HG03064 (cell line): Measurements from ENCODE around the gene USP17L10.
"Not testable (repeated sequence)": the region's sequence is repeated elsewhere in the genome, so short reads cannot be mapped to it uniquely, and the experiment has no call there.

Experiments
- ATAC-seq: cut with Tn5 transposase; IDR thresholded peaks from one replicate; pipeline ENCODE4 v1.9.1; 2021; ENCODE audit warnings: low read depth; ENCODE audit not compliant: unreplicated experiment

USP17L10 gene

GRCh38 chr4:9210357-9210756 is at the start of gene USP17L10:
USP17L10 (plus strand) TSS chr4:9210657; CDS start chr4:9210657, 0 bp downstream.
- not testable (repeated sequence) for ATAC-seq

- ATAC-seq, result not testable (repeated sequence)
Measured at GRCh38 chr4:9165990-9166389, 44.5 kb upstream of the USP17L10 start.

- not testable (repeated sequence) for ATAC-seq
Measured at GRCh38 chr4:9169791-9170459, 40.5 kb upstream of the USP17L10 start, which contains the start of gene FAM90A26. FAM90A26 (plus strand) TSS chr4:9170409; CDS start chr4:9173173, 2,764 bp downstream.

- ATAC-seq, result not testable (repeated sequence)
Measured at GRCh38 chr4:9214701-9215100, 4.2 kb downstream of the USP17L10 start.

- not testable (repeated sequence) for ATAC-seq
Measured at GRCh38 chr4:9215105-9215504, 4.6 kb downstream of the USP17L10 start, which contains the start of gene USP17L11. USP17L11 (plus strand) TSS chr4:9215405; CDS start chr4:9215405, 0 bp downstream.

GRCh38 chr4:9219852-9220251 is 9.4 kb downstream of the USP17L10 start, which contains the start of gene USP17L12:
USP17L12 (plus strand) TSS chr4:9220152; CDS start chr4:9220152, 0 bp downstream.
- not testable (repeated sequence) for ATAC-seq

- not testable (repeated sequence) for ATAC-seq
Measured at GRCh38 chr4:9224596-9224995, 14.1 kb downstream of the USP17L10 start, which contains the start of gene USP17L13. USP17L13 (plus strand) TSS chr4:9224896; CDS start chr4:9224896, 0 bp downstream.

GRCh38 chr4:9230249-9230648 is 19.8 kb downstream of the USP17L10 start:
- ATAC-seq, result not testable (repeated sequence)

GRCh38 chr4:9234085-9234484 is 23.6 kb downstream of the USP17L10 start, which contains the start of gene USP17L15:
USP17L15 (plus strand) TSS chr4:9234385; CDS start chr4:9234385, 0 bp downstream.
- not testable (repeated sequence) for ATAC-seq

- ATAC-seq, result not testable (repeated sequence)
Measured at GRCh38 chr4:9238461-9238860, 28.0 kb downstream of the USP17L10 start.

GRCh38 chr4:9243579-9243978 is 33.1 kb downstream of the USP17L10 start, which contains the start of gene USP17L17:
USP17L17 (plus strand) TSS chr4:9243879; CDS start chr4:9243879, 0 bp downstream.
- not testable (repeated sequence) for ATAC-seq

GRCh38 chr4:9247953-9248680 is 37.7 kb downstream of the USP17L10 start, which contains the start of gene USP17L18:
USP17L18 (plus strand) TSS chr4:9248630; CDS start chr4:9248630, 0 bp downstream.
- ATAC-seq, result not testable (repeated sequence)

- ATAC-seq, result not testable (repeated sequence)
Measured at GRCh38 chr4:9253078-9253477, 42.6 kb downstream of the USP17L10 start, which contains the start of gene USP17L19. USP17L19 (plus strand) TSS chr4:9253378; CDS start chr4:9253378, 0 bp downstream.

- not testable (repeated sequence) for ATAC-seq
Measured at GRCh38 chr4:9257824-9258223, 47.4 kb downstream of the USP17L10 start, which contains the start of gene USP17L20. USP17L20 (plus strand) TSS chr4:9258124; CDS start chr4:9258124, 0 bp downstream.
